Naive thymus-derived CD8-positive, alpha-beta T cell (primary cell): ENCODE measurements around the gene ANKRD30B. TPM values are rescaled to one million over a fixed set of nuclear protein-coding genes. Genes with fewer than 3 reads are reported as not detected.
A peak's percentile ranks its signal among the peaks of the same experiment; 100 is the strongest.
"Not testable (repeated sequence)": the region's sequence is repeated elsewhere in the genome, so short reads cannot be mapped to it uniquely, and the experiment has no call there.

ENCODE experiments used
- ATAC-seq, 2 donors: fragments of 150-1000 bp; cut with Tn5 transposase in 1 of 2; sonication (Bioruptor Pico), chemical (Tn5 transposase) in 1 of 2; 1 replicate in 1 of 2; 2 replicates in 1 of 2; pipeline ENCODE4 v1.10.0; 2021; ENCODE audit warnings: mild to moderate bottlenecking in 2 of 2, moderate library complexity in 2 of 2
- POLR2A ChIA-PET: fragments of 350-600 bp; sonication (Branson Sonifier 250); formaldehyde crosslinking; loops from one replicate; lab custom pipeline; 2021; ENCODE audit warnings: antibody characterized with exemption; lab: Charles Lee
- DNase-seq, 10 donors: peaks; one replicate each; pipeline versions ENCODE4 v3.0.0 to v3.0.0-alpha.2; 2020 to 2022
- H3K27ac Mint-ChIP-seq, 10 donors: one replicate each; pipeline ENCODE4 v1.8.0; 2020 to 2022; ENCODE audit warnings: mild to moderate bottlenecking in 10 of 10, mixed read lengths in 10 of 10, moderate library complexity in 4 of 10, inconsistent platforms in 1 of 10
- H3K27me3 Mint-ChIP-seq, 5 donors: one replicate each; pipeline ENCODE4 v1.8.0; 2021 to 2022; ENCODE audit warnings: mixed read lengths in 5 of 5
- H3K36me3 Mint-ChIP-seq, 3 donors: one replicate each; pipeline ENCODE4 v1.8.0; 2020 to 2022; ENCODE audit warnings: mixed read lengths in 3 of 3, mild to moderate bottlenecking in 2 of 3, inconsistent platforms in 1 of 3
- H3K4me1 Mint-ChIP-seq, 4 donors: one replicate each; pipeline ENCODE4 v1.8.0; 2021 to 2022; ENCODE audit warnings: mixed read lengths in 4 of 4
- H3K4me3 Mint-ChIP-seq, 10 donors: one replicate each; pipeline ENCODE4 v1.8.0; 2020 to 2022; ENCODE audit warnings: mild to moderate bottlenecking in 10 of 10, mixed read lengths in 10 of 10, moderate library complexity in 6 of 10, inconsistent platforms in 1 of 10
- H3K9me3 Mint-ChIP-seq, 9 donors: one replicate each; pipeline ENCODE4 v1.8.0; 2020 to 2022; ENCODE audit warnings: mixed read lengths in 9 of 9, mild to moderate bottlenecking in 3 of 9, inconsistent platforms in 1 of 9, moderate library complexity in 1 of 9
- polyA plus RNA-seq, 3 donors: library from polyadenylated mRNA; unstranded; fragments of 300-500 nt; fragmentation: Illumina TruSeq; gene quantifications; one replicate each; pipeline ENCODE4 v1.2.3, GENCODE V29; 2021
- total RNA-seq, 8 experiments: library from RNA in 2 of 8; stranded (reverse) in 2 of 8; gene quantifications; one replicate each; pipeline ENCODE4 v1.2.3 and lab custom pipeline; 2021 to 2026

The ANKRD30B gene
- total RNA-seq (not detected), polyA plus RNA-seq (not detected), total RNA-seq (lab: John Stamatoyannopoulos, UW) (0 to 0.17 (median 0) reads per million in 6 experiments)

- Mint-ChIP-seq H3K36me3 (peaks cover 0 to 3% (median 3%) of the 10 kb centered on the region in 3 donors), H3K4me1 (peaks cover 0 to 9% (median 3%) of the 10 kb centered on the region in 4 donors), H3K9me3 (peaks cover 0 to 3% (median 0%) of the 10 kb centered on the region in 9 donors), H3K4me3 (peak within 1 kb of the TSS in 9 of 10 donors; percentile 32 to 87 (median 71)), H3K27ac (no peak within 1 kb of the TSS), H3K27me3 (peaks cover 5 to 20% (median 5%) of the 10 kb centered on the region in 5 donors)
- POLR2A ChIA-PET, result no interaction called here
- ATAC-seq (peak in 1 of 2 donors; percentile 60), DNase-seq (no peak)
Measured at GRCh38 chr18:14747513-14748474, at the start of gene ANKRD30B. Gene ANKRD30B, plus strand, starts transcription at chr18:14748172. Its CDS starts 248 bp downstream, at chr18:14748420.

- DNase-seq, H3K27me3 Mint-ChIP-seq, H3K4me1 Mint-ChIP-seq, H3K4me3 Mint-ChIP-seq, POLR2A ChIA-PET, H3K36me3 Mint-ChIP-seq, H3K27ac Mint-ChIP-seq, ATAC-seq, H3K9me3 Mint-ChIP-seq: not testable (repeated sequence)
Measured at GRCh38 chr18:14701286-14702040, 46.5 kb upstream of the ANKRD30B start.

GRCh38 chr18:14709761-14710160, 38.2 kb upstream of the ANKRD30B start:
- H3K27me3 Mint-ChIP-seq, POLR2A ChIA-PET, ATAC-seq, H3K36me3 Mint-ChIP-seq, DNase-seq, H3K4me1 Mint-ChIP-seq, H3K9me3 Mint-ChIP-seq, H3K4me3 Mint-ChIP-seq, H3K27ac Mint-ChIP-seq: not testable (repeated sequence)

- H3K36me3 Mint-ChIP-seq, ATAC-seq, H3K27me3 Mint-ChIP-seq, POLR2A ChIA-PET, H3K4me1 Mint-ChIP-seq, H3K4me3 Mint-ChIP-seq, H3K9me3 Mint-ChIP-seq, H3K27ac Mint-ChIP-seq: not testable (repeated sequence)
- peak in 1 of 10 donors; percentile 0 for DNase-seq
Measured at GRCh38 chr18:14721569-14721968, 26.4 kb upstream of the ANKRD30B start.

- ATAC-seq, POLR2A ChIA-PET, H3K27ac Mint-ChIP-seq, DNase-seq, H3K4me3 Mint-ChIP-seq, H3K36me3 Mint-ChIP-seq, H3K9me3 Mint-ChIP-seq, H3K4me1 Mint-ChIP-seq, H3K27me3 Mint-ChIP-seq: not testable (repeated sequence)
Measured at GRCh38 chr18:14739056-14739455, 8.9 kb upstream of the ANKRD30B start.

- Mint-ChIP-seq H3K4me3 (no peak overlapping the region), H3K4me1 (peaks cover 0 to 9% (median 3%) of the 10 kb centered on the region in 4 donors), H3K27ac (no peak overlapping the region), H3K27me3 (peaks cover 5 to 20% (median 5%) of the 10 kb centered on the region in 5 donors), H3K36me3 (peaks cover 0 to 3% (median 3%) of the 10 kb centered on the region in 3 donors), H3K9me3 (peaks cover 0 to 3% (median 0%) of the 10 kb centered on the region in 9 donors)
- POLR2A ChIA-PET, result no interaction called here
- no peak for ATAC-seq
- DNase-seq, result no peak
Measured at GRCh38 chr18:14746897-14747296, 1.1 kb upstream of the ANKRD30B start.

- peaks cover 0 to 3% (median 3%) of the 10 kb centered on the region in 3 donors for H3K36me3 Mint-ChIP-seq
Measured at GRCh38 chr18:14748496-14748895, 524 bp downstream of the ANKRD30B start.

GRCh38 chr18:14763566-14763965, 15.6 kb downstream of the ANKRD30B start:
- H3K4me3 Mint-ChIP-seq, result not testable (repeated sequence)

More at GRCh38 chr18:14748496-14748895, 524 bp downstream of the ANKRD30B start:
- peak overlapping the region in 8 of 10 donors; percentile 32 to 87 (median 72) for H3K4me3 Mint-ChIP-seq
- POLR2A ChIA-PET, result no interaction called here
- ATAC-seq (no peak), DNase-seq (no peak)
- peaks cover 0 to 9% (median 3%) of the 10 kb centered on the region in 4 donors for H3K4me1 Mint-ChIP-seq
- peaks cover 5 to 20% (median 5%) of the 10 kb centered on the region in 5 donors for H3K27me3 Mint-ChIP-seq
- H3K27ac Mint-ChIP-seq, result no peak overlapping the region
- H3K9me3 Mint-ChIP-seq, result peaks cover 0 to 3% (median 0%) of the 10 kb centered on the region in 9 donors

GRCh38 chr18:14767474-14767873, 19.5 kb downstream of the ANKRD30B start:
- no peak overlapping the region for H3K4me3 Mint-ChIP-seq
- DNase-seq, result no peak
- no peaks in the 10 kb centered on the region for H3K9me3 Mint-ChIP-seq
- no peaks in the 10 kb centered on the region for H3K36me3 Mint-ChIP-seq
- no peak for ATAC-seq
- POLR2A ChIA-PET, result no interaction called here
- H3K27ac Mint-ChIP-seq, result no peak overlapping the region
- H3K4me1 Mint-ChIP-seq, result no peaks in the 10 kb centered on the region
- no peaks in the 10 kb centered on the region for H3K27me3 Mint-ChIP-seq

More at GRCh38 chr18:14763566-14763965, 15.6 kb downstream of the ANKRD30B start:
- H3K27ac Mint-ChIP-seq, DNase-seq, ATAC-seq, H3K9me3 Mint-ChIP-seq, H3K4me1 Mint-ChIP-seq, H3K36me3 Mint-ChIP-seq, POLR2A ChIA-PET, H3K27me3 Mint-ChIP-seq: not testable (repeated sequence)

- H3K27ac Mint-ChIP-seq, result no peak overlapping the region
- POLR2A ChIA-PET, result no interaction called here
- H3K36me3 Mint-ChIP-seq, result no peaks in the 10 kb centered on the region
- no peaks in the 10 kb centered on the region for H3K27me3 Mint-ChIP-seq
- no peak for ATAC-seq
- no peaks in the 10 kb centered on the region for H3K9me3 Mint-ChIP-seq
- no peaks in the 10 kb centered on the region for H3K4me1 Mint-ChIP-seq
- no peak overlapping the region for H3K4me3 Mint-ChIP-seq
- DNase-seq, result no peak
Measured at GRCh38 chr18:14768241-14768640, 20.3 kb downstream of the ANKRD30B start.

GRCh38 chr18:14769381-14769780, 21.4 kb downstream of the ANKRD30B start:
- POLR2A ChIA-PET, result no interaction called here
- no peak for ATAC-seq
- Mint-ChIP-seq H3K36me3 (no peaks in the 10 kb centered on the region), H3K27ac (no peak overlapping the region), H3K4me3 (no peak overlapping the region), H3K9me3 (no peaks in the 10 kb centered on the region), H3K27me3 (no peaks in the 10 kb centered on the region), H3K4me1 (no peaks in the 10 kb centered on the region)
- no peak for DNase-seq

GRCh38 chr18:14776801-14777200, 28.8 kb downstream of the ANKRD30B start:
- no peak for DNase-seq
- Mint-ChIP-seq H3K36me3 (no peaks in the 10 kb centered on the region), H3K4me1 (no peaks in the 10 kb centered on the region), H3K27ac (no peak overlapping the region), H3K9me3 (no peaks in the 10 kb centered on the region), H3K4me3 (no peak overlapping the region), H3K27me3 (peaks cover 0 to 3% (median 0%) of the 10 kb centered on the region in 5 donors)
- POLR2A ChIA-PET, result no interaction called here
- no peak for ATAC-seq
